Measurements from ENCODE around the gene CREB5.

- no peak for TF ChIP-seq CTCF (IDR thresholded peaks at IDR 0.05; ENCODE audit: borderline replicate concordance, extremely low read depth, low read length, poor library complexity, severe bottlenecking)
- no peak for TF ChIP-seq EZH2 (IDR thresholded peaks at IDR 0.05; ENCODE audit: borderline replicate concordance, low read depth, low read length, severe bottlenecking)
Measured at GRCh38 chr7:28835800-28836199, 423.5 kb downstream of the CREB5 start.

Measured in DND-41 (cell line).